Neural crest cell (in vitro differentiated cells): ENCODE results near the gene ANKRD34C. TPM values are rescaled to one million over a fixed set of nuclear protein-coding genes. Genes with fewer than 3 reads are reported as not detected.

Experiments
- DNase-seq: peaks from one replicate; pipeline ENCODE4 v3.0.0; 2021; ENCODE audit warnings: low read depth, mixed read lengths, low spot score
- H3K27ac Mint-ChIP-seq: one replicate; pipeline ENCODE4 v1.8.0; 2021; ENCODE audit warnings: mild to moderate bottlenecking, mixed read lengths; ENCODE audit not compliant: unreplicated experiment
- H3K27me3 Mint-ChIP-seq: 2 replicates; pipeline ENCODE4 v1.8.0; 2021; ENCODE audit warnings: low read depth, mild to moderate bottlenecking, mixed read lengths
- H3K36me3 Mint-ChIP-seq: 2 replicates; pipeline ENCODE4 v1.8.0; 2021; ENCODE audit warnings: low read depth, mild to moderate bottlenecking, mixed read lengths
- H3K4me1 Mint-ChIP-seq: 2 replicates; pipeline ENCODE4 v1.8.0; 2021; ENCODE audit warnings: mixed read lengths
- H3K4me3 Mint-ChIP-seq: one replicate; pipeline ENCODE4 v1.8.0; 2021; ENCODE audit warnings: mild to moderate bottlenecking, mixed read lengths
- H3K9me3 Mint-ChIP-seq: 2 replicates; pipeline ENCODE4 v1.8.0; 2021; ENCODE audit warnings: mixed read lengths
- total RNA-seq: library from RNA; stranded (reverse); gene quantifications from 2 replicates; pipeline ENCODE4 v1.2.1, GENCODE V29; 2021
- TF ChIP-seq, protein P1 (sequence below): fragments of 200-600 bp; sonication (generic); conservative IDR thresholded peaks from 2 replicates; pipeline ENCODE4 v1.5.0; 2021; ENCODE audit warnings: antibody characterized with exemption, mild to moderate bottlenecking

Gene ANKRD34C
- total RNA-seq, 1 donor from 2014 or later = not detected

DNA sequence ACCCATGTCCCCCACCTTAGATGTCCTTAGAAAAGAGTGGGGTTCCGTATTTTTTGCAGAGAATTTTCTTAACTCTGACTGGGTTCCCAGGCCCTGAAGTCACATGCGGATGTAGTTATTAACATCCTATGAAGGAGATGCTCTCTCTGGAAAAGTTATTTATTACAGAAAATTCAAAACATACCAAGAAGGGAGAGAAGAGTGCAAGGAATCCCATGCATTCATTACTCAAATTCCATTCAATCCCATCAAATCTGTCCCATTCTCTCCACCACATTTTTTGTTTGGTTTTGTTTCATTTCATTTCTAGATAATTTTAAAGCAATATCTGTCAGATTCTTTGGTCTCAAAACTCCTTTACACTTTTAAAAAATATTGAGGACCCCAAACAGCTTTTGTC lies 34.3 kb upstream of the ANKRD34C start:
- Mint-ChIP-seq H3K27ac (no peak overlapping the region), H3K9me3 (no peaks in the 10 kb centered on the region), H3K4me3 (no peak overlapping the region), H3K4me1 (peaks cover 11% of the 10 kb centered on the region), H3K27me3 (peaks cover 19% of the 10 kb centered on the region), H3K36me3 (no peaks in the 10 kb centered on the region)
- TF ChIP-seq, protein P1, sequence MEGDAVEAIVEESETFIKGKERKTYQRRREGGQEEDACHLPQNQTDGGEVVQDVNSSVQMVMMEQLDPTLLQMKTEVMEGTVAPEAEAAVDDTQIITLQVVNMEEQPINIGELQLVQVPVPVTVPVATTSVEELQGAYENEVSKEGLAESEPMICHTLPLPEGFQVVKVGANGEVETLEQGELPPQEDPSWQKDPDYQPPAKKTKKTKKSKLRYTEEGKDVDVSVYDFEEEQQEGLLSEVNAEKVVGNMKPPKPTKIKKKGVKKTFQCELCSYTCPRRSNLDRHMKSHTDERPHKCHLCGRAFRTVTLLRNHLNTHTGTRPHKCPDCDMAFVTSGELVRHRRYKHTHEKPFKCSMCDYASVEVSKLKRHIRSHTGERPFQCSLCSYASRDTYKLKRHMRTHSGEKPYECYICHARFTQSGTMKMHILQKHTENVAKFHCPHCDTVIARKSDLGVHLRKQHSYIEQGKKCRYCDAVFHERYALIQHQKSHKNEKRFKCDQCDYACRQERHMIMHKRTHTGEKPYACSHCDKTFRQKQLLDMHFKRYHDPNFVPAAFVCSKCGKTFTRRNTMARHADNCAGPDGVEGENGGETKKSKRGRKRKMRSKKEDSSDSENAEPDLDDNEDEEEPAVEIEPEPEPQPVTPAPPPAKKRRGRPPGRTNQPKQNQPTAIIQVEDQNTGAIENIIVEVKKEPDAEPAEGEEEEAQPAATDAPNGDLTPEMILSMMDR = no peak
- no peak for DNase-seq

DNA sequence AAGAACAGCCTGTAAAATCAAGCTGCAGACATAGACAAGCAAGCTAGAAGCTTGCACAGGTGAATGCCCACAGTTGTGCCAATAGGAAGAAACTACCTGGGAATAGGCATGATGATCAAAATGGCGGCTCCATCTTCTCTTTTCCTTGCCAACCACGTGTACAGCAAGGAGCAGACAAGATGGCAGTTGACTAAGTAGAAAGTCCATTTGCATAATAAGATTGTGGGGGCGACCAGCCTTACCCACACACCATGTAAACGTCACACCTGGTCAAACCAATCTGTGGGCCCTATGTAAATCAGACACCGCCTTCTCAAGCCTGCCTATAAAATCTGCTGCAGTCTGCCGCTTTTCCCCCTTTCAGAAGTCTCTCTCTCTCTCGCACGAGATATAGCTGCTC lies 25.1 kb upstream of the ANKRD34C start:
- no peak overlapping the region for H3K27ac Mint-ChIP-seq
- H3K36me3 Mint-ChIP-seq = no peaks in the 10 kb centered on the region
- H3K9me3 Mint-ChIP-seq = peaks cover 3% of the 10 kb centered on the region
- H3K27me3 Mint-ChIP-seq = peaks cover 16% of the 10 kb centered on the region
- no peak for DNase-seq
- H3K4me3 Mint-ChIP-seq = no peak overlapping the region
- TF ChIP-seq, protein P1 = no peak
- H3K4me1 Mint-ChIP-seq = no peaks in the 10 kb centered on the region

DNA sequence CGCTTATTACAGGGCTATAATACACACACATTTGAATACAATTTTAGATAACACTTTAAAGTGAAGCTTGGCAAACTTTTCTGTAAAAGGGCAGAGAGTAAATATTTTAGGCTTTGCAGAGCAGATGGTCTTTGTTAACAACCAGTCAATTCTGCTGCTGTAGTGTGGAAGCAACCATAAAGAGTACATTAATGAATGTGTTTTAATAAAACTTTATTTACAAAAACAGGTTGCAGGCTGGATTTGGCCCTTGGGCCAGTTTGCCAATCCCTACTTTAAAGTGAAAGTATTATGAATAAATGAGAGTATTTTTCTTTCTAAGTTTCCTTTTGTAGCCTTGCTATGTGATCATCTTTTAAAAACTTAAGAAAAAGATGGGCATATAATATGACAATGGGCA lies 20.7 kb upstream of the ANKRD34C start:
- Mint-ChIP-seq H3K36me3 (no peaks in the 10 kb centered on the region), H3K27me3 (peaks cover 25% of the 10 kb centered on the region)
- DNase-seq = no peak

DNA sequence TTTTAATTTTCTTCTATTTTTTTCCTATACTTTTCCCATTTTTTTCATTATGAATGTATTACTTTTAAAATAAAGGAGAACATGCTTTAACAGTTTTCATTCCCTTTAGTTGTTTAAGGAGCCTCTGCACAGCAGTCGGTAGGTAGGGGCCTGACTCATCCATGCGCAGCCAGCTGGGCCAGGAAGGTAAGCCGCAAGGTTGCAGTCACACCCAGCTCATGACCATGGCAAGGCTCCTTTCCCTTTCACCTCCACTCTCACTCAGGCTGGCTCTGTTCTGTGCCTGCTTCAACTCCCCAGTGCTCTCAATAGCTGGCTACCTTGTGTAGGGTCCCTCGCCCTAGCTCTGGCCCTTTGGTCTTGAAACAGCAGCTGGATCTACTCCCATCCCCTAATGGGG lies 17.4 kb upstream of the ANKRD34C start:
- Mint-ChIP-seq H3K4me1 (no peaks in the 10 kb centered on the region), H3K9me3 (no peaks in the 10 kb centered on the region), H3K36me3 (no peaks in the 10 kb centered on the region), H3K27ac (no peak overlapping the region), H3K27me3 (peaks cover 41% of the 10 kb centered on the region), H3K4me3 (no peak overlapping the region)
- TF ChIP-seq, protein P1 = no peak
- DNase-seq = no peak

More for the DNA sequence above, 20.7 kb upstream of the ANKRD34C start:
- no peaks in the 10 kb centered on the region for H3K4me1 Mint-ChIP-seq
- H3K9me3 Mint-ChIP-seq = no peaks in the 10 kb centered on the region
- TF ChIP-seq, protein P1 = no peak
- H3K4me3 Mint-ChIP-seq = no peak overlapping the region
- H3K27ac Mint-ChIP-seq = no peak overlapping the region

DNA sequence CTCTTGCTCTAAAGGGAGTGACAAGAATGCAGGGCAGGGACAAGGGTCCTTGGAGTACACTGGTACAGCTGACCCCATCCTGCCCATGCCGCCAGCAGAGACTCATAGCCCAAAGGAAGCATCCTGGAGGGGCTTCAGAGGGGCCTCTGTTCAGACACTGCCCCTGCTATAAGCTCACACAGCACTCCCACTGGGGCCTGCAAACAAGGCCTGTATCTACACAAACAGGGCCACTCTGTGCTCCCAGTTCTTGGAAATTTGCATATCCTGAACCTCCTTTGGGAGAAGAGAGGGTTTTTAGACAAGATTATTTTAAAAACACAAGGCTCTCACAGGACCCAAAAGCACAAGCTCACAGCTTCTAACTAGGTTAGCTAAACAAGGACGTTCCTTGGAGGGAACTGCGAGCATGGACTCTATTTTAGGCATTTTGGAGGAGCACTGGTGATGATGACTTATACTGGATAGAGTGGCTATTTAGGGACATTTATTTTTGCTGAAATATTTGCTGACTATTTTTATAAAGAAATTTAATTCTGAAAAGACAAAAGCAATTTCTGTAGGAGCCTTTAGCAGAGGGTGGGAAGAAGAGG lies 16.4 kb upstream of the ANKRD34C start:
- TF ChIP-seq, protein P1 = no peak
- DNase-seq = no peak
- peaks cover 44% of the 10 kb centered on the region for H3K27me3 Mint-ChIP-seq
- no peak overlapping the region for H3K27ac Mint-ChIP-seq
- no peak overlapping the region for H3K4me3 Mint-ChIP-seq
- no peaks in the 10 kb centered on the region for H3K9me3 Mint-ChIP-seq
- H3K36me3 Mint-ChIP-seq = no peaks in the 10 kb centered on the region
- H3K4me1 Mint-ChIP-seq = no peaks in the 10 kb centered on the region
